ENCODE data around the gene MYF6. TPM values are rescaled to one million over a fixed set of nuclear protein-coding genes. Genes with fewer than 3 reads are reported as not detected.

Gene MYF6
- total RNA-seq, 1 experiment from 2014 or later: not detected

DNA sequence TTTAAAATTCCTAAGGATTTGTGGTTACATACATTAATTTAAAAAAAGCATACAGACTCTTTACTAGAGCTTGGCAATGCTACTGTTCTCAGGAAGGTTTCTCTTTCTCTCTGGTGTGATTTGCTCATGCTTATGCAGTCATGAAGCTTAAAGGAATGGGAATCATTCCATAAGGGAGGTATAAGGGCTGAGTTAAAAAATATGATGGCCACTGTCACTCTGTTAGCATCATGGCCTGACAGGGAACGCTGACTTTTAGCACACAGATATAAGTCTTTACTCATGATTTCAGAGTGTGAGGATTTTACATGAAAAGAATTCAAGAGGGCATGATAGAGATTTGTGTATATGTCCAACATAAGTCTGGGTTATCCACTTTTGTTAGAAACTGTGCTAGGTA lies 13.1 kb downstream of the MYF6 start:
- CTCF ChIA-PET: no interaction called here
- no peak overlapping the region for H3K27ac Mint-ChIP-seq (ENCODE audit: unreplicated experiment)
- no peaks in the 10 kb centered on the region for H3K36me3 Mint-ChIP-seq (ENCODE audit: insufficient read depth, unreplicated experiment)
- H3K4me1 Mint-ChIP-seq (ENCODE audit: low read depth, unreplicated experiment): no peaks in the 10 kb centered on the region
- intact Hi-C loops (cut with micrococcal nuclease; ENCODE audit: unreplicated experiment): no loop called here
- no TSS peak for BruUV-seq (replicated peaks)
- TF ChIP-seq, protein P1, sequence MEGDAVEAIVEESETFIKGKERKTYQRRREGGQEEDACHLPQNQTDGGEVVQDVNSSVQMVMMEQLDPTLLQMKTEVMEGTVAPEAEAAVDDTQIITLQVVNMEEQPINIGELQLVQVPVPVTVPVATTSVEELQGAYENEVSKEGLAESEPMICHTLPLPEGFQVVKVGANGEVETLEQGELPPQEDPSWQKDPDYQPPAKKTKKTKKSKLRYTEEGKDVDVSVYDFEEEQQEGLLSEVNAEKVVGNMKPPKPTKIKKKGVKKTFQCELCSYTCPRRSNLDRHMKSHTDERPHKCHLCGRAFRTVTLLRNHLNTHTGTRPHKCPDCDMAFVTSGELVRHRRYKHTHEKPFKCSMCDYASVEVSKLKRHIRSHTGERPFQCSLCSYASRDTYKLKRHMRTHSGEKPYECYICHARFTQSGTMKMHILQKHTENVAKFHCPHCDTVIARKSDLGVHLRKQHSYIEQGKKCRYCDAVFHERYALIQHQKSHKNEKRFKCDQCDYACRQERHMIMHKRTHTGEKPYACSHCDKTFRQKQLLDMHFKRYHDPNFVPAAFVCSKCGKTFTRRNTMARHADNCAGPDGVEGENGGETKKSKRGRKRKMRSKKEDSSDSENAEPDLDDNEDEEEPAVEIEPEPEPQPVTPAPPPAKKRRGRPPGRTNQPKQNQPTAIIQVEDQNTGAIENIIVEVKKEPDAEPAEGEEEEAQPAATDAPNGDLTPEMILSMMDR (IDR thresholded peaks at IDR 0.05; ENCODE audit: unreplicated experiment): no peak
- H3K4me3 Mint-ChIP-seq (ENCODE audit: low read depth, unreplicated experiment): no peak overlapping the region
- no peak for DNase-seq
- H3K9me3 Mint-ChIP-seq (ENCODE audit: low read depth, unreplicated experiment): no peaks in the 10 kb centered on the region
- H3K27me3 Mint-ChIP-seq (ENCODE audit: unreplicated experiment): no peaks in the 10 kb centered on the region

- intact Hi-C loops (cut with micrococcal nuclease; ENCODE audit: unreplicated experiment): no loop called here
- no peak for DNase-seq
- Mint-ChIP-seq H3K9me3 (ENCODE audit: low read depth, unreplicated experiment) (no peaks in the 10 kb centered on the region), H3K36me3 (ENCODE audit: insufficient read depth, unreplicated experiment) (no peaks in the 10 kb centered on the region), H3K27me3 (ENCODE audit: unreplicated experiment) (no peaks in the 10 kb centered on the region), H3K4me1 (ENCODE audit: low read depth, unreplicated experiment) (no peaks in the 10 kb centered on the region), H3K27ac (ENCODE audit: unreplicated experiment) (no peak overlapping the region), H3K4me3 (ENCODE audit: low read depth, unreplicated experiment) (no peak overlapping the region)
- BruUV-seq (replicated peaks): no TSS peak
- CTCF ChIA-PET: no interaction called here
- TF ChIP-seq, protein P1 (IDR thresholded peaks at IDR 0.05; ENCODE audit: unreplicated experiment): no peak
These were observed 13.9 kb downstream of the MYF6 start for GRCh38 chr12:80721326-80721725.

DNA sequence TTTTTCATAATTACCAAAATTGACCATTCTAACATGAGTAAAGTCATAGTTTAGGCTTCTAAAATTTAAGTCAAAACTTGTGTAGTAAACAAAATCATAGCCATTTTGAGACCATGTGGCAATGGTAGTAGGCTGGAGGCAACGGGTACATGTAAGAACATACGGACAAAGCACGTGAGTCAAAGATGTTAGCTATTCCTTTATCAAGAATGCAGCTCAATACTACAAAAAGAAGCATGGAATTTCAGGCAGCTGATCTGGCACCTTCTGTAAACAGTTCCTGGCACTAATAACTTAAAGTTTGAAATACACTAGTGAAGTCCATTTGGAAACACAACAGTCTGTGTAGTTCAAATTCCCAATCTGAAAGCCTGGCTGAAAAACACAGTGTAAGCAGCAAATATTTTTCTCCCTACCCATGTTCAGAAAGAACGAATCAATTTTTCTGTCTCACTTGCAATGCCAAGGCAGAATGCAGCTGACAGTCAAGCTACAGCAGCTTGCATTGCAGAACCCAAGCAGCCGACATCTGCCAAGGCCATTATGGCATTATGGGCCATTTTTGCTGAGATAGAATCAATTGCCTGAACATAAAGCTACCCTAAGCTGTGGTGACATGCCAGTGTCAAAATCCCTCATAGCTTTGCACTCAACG lies 38.5 kb downstream of the MYF6 start:
- BruUV-seq (replicated peaks): no TSS peak
- intact Hi-C loops (cut with micrococcal nuclease; ENCODE audit: unreplicated experiment): no loop called here
- Mint-ChIP-seq H3K27ac (ENCODE audit: unreplicated experiment) (no peak overlapping the region), H3K4me3 (ENCODE audit: low read depth, unreplicated experiment) (no peak overlapping the region), H3K27me3 (ENCODE audit: unreplicated experiment) (no peaks in the 10 kb centered on the region), H3K36me3 (ENCODE audit: insufficient read depth, unreplicated experiment) (no peaks in the 10 kb centered on the region), H3K4me1 (ENCODE audit: low read depth, unreplicated experiment) (no peaks in the 10 kb centered on the region), H3K9me3 (ENCODE audit: low read depth, unreplicated experiment) (no peaks in the 10 kb centered on the region)
- CTCF ChIA-PET: no interaction called here
- TF ChIP-seq, protein P1 (IDR thresholded peaks at IDR 0.05; ENCODE audit: unreplicated experiment): no peak
- no peak for DNase-seq

DNA sequence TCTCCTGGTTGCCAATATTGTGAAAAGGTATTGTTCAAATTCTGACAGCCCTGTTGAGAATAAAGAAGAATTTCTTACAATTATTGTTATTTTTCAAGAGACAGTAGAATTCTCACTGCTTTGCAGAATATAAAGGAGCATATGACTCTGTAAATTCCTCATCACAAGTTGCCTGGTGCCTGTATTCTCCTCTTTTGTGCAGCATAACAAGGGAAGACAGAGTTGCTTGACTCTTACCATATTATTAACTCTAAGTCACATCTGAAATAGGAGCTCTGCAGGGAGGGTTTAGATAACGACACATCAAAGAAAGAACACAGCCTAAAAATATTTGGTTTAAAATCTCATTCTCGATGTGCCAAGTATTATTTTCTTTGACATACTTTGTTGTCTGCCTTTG lies 40.4 kb downstream of the MYF6 start:
- Mint-ChIP-seq H3K4me1 (ENCODE audit: low read depth, unreplicated experiment) (no peaks in the 10 kb centered on the region), H3K4me3 (ENCODE audit: low read depth, unreplicated experiment) (no peak overlapping the region), H3K9me3 (ENCODE audit: low read depth, unreplicated experiment) (no peaks in the 10 kb centered on the region), H3K27me3 (ENCODE audit: unreplicated experiment) (no peaks in the 10 kb centered on the region), H3K36me3 (ENCODE audit: insufficient read depth, unreplicated experiment) (no peaks in the 10 kb centered on the region), H3K27ac (ENCODE audit: unreplicated experiment) (no peak overlapping the region)
- intact Hi-C loops (cut with micrococcal nuclease; ENCODE audit: unreplicated experiment): no loop called here
- TF ChIP-seq, protein P1 (IDR thresholded peaks at IDR 0.05; ENCODE audit: unreplicated experiment): no peak
- no peak for DNase-seq
- CTCF ChIA-PET: interaction anchor here (0.7 kb wide), 1 partner anchor 1219 kb away, joined by 3 read pairs; no protein-coding TSS in a partner anchor
- no TSS peak for BruUV-seq (replicated peaks)

All from Calu3 (cell line).